22Rv1 (cell line): Measurements from ENCODE around the gene RUNX2.

Experiments used
- H3K27ac ChIP-seq: fragments of 450-650 bp; 2 replicates; pipeline ENCODE4 v1.5.1; 2017
- ZFX ChIP-seq: fragments of 450-650 bp; IDR thresholded peaks from 2 replicates; pipeline ENCODE4 v1.6.1; 2017; ENCODE audit warnings: antibody characterized with exemption, borderline replicate concordance
- TF ChIP-seq, protein P1 (sequence below): fragments of 450-650 bp; IDR thresholded peaks from 2 replicates; pipeline ENCODE4 v1.5.1; 2017; ENCODE audit warnings: mild to moderate bottlenecking

The RUNX2 gene

DNA sequence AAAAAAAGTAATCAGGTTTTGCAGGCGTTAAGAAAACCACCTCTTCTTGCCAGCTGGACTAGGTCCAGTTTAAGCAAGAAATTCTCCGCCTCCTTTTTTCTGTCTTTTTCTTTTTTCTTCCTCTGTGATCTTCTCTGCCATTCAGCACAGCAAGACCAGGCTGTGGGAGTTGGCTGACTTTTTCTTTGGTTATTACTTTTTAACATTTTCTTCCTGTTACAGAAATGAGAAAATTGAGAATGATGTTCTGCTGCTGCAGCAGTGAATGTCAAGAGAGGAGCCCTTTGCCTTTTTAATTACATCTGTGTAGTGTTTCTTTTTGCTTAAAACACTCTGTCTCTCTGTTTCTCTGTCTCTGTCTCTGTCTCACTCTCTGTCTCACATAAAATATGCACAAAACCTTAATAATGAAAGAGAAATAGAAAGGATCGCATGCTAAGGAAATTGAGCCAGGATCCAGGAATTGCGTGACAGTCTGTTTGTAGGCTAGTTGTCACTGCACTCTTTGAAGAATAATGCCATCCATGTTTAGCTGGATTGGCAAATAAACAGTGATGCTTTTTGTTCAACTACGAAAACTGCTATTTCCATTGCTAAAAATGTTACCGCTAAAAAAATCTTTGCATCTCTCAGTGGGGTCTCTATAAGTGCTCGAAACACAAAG is 152.8 kb downstream of the RUNX2 start:
- TF ChIP-seq, protein P1, sequence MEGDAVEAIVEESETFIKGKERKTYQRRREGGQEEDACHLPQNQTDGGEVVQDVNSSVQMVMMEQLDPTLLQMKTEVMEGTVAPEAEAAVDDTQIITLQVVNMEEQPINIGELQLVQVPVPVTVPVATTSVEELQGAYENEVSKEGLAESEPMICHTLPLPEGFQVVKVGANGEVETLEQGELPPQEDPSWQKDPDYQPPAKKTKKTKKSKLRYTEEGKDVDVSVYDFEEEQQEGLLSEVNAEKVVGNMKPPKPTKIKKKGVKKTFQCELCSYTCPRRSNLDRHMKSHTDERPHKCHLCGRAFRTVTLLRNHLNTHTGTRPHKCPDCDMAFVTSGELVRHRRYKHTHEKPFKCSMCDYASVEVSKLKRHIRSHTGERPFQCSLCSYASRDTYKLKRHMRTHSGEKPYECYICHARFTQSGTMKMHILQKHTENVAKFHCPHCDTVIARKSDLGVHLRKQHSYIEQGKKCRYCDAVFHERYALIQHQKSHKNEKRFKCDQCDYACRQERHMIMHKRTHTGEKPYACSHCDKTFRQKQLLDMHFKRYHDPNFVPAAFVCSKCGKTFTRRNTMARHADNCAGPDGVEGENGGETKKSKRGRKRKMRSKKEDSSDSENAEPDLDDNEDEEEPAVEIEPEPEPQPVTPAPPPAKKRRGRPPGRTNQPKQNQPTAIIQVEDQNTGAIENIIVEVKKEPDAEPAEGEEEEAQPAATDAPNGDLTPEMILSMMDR = no peak
- no peak for TF ChIP-seq ZFX

GRCh38 chr6:45483021-45483420 is 154.9 kb downstream of the RUNX2 start:
- no peak overlapping the region for H3K27ac ChIP-seq
- TF ChIP-seq, protein P1 = no peak
- TF ChIP-seq ZFX = no peak

More for the DNA sequence above, 152.8 kb downstream of the RUNX2 start:
- H3K27ac ChIP-seq = no peak overlapping the region

DNA sequence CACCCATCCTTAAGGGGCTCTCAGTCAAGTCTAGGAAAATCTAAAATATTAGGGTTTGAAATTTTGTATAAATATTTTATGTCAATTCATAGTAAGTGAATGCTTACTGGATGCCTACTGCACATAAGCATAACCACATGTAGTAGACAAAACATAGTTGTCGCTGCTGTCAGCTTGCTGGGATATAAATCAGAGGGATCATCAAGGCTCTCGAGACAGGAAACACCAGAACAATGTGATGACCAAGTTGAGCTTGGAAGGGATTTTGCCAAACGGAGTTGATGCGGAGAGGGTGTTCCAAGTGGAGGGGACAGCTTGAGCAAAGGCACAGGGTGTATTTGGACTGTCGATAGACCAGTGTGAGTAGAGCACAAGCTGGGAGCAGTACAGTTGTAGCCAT is 155.4 kb downstream of the RUNX2 start:
- TF ChIP-seq ZFX = no peak
- TF ChIP-seq, protein P1 = no peak
- H3K27ac ChIP-seq = no peak overlapping the region

DNA sequence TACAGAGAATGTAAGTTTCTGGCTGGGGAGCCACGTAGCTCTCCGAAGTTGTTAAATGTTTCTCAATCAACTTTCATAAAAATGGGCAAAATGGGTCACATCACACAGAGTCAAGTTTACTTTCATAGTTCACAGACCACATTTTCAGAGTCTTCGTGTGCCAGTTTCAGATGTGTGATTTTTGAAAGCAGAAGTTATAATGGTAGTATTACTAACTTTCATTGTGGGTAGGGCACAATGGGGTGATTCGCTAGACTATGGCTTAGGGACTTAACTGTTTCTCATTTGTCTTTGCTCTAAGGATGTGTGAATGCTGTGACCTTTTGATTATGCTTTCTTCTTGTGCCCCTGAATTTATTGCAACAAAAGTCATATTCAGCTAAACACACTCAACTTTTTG is 158.6 kb downstream of the RUNX2 start:
- TF ChIP-seq ZFX = no peak
- TF ChIP-seq, protein P1 = no peak
- no peak overlapping the region for H3K27ac ChIP-seq

GRCh38 chr6:45487645-45488044 is 159.5 kb downstream of the RUNX2 start:
- no peak for TF ChIP-seq ZFX
- TF ChIP-seq, protein P1 = no peak
- H3K27ac ChIP-seq = no peak overlapping the region

- no peak overlapping the region for H3K27ac ChIP-seq
These were observed 160.1 kb downstream of the RUNX2 start for GRCh38 chr6:45488269-45488668.

DNA sequence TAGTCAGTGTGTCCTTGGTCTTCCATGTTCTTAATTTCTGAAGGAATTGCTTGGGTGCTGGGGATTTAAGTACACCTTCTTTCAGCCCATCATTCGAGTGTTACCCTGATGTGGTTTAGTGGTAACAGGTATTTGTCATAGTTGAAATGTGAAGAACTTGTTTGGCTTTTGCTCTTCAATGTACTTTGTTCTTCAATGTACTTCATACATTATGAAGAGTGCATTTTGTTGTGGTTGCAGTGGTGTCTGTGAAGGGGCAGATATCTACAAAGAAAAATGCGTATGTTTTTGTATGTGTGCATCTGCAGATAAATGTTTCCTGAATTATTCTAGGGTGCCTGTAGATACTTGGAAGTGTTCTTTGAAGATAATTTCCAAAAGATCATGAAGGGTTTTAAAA is 160.8 kb downstream of the RUNX2 start:
- no peak for TF ChIP-seq ZFX
- TF ChIP-seq, protein P1 = no peak
- H3K27ac ChIP-seq = no peak overlapping the region

More at GRCh38 chr6:45488269-45488668, 160.1 kb downstream of the RUNX2 start:
- TF ChIP-seq, protein P1 = no peak
- TF ChIP-seq ZFX = no peak
